ENCODE measurements around the gene OXSR1. TPM values are rescaled to one million over a fixed set of nuclear protein-coding genes. Genes with fewer than 3 reads are reported as not detected.

The OXSR1 gene
- total RNA-seq, 2 experiments from 2014 or later, result 54.0 to 55.0 TPM

DNA sequence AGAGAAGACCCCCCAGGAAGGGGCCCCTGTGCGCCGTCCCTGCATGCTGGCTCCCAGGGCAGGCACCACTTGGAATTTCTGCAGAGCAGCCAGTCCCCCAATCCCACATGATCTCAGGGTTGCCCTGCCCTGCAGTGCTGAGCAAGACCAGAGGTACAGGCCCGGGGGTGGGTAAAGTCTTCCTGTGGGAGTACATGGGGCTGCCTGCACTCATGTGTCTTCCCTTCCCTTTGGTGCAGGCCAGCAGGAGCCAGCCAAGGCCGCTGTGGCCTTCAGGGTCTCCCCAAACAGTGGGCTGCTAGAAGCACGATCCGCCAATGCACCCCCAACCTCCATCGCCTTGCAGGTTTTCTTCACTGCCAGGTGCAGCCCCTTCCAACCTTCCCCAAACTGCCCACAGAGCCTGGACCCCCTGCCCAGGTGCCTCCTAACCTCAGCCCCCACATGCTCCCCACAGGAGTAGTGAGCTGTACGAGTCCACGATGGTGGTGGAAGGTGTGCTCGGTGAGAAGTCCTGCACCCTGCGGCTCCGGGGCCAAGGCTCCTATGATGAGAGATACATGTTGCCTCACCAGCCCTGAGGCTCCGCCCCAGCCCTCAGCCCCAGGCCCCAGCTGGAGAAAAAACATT is 43.4 kb upstream of the OXSR1 start:
- Mint-ChIP-seq H3K4me1 (peaks cover 8% of the 10 kb centered on the region), H3K27me3 (no peaks in the 10 kb centered on the region), H3K9me3 (no peaks in the 10 kb centered on the region), H3K27ac (no peak overlapping the region), H3K4me3 (no peak overlapping the region), H3K36me3 (peaks cover 18% of the 10 kb centered on the region)
- DNase-seq, result peak; percentile 23
- POLR2A ChIA-PET, result interaction anchor here (0.6 to 0.9 kb wide), 2 partner anchors 9 to 210 kb away, joined by 3 read pairs; no protein-coding TSS in a partner anchor
- no peak for ATAC-seq (ENCODE audit: low read depth)

DNA sequence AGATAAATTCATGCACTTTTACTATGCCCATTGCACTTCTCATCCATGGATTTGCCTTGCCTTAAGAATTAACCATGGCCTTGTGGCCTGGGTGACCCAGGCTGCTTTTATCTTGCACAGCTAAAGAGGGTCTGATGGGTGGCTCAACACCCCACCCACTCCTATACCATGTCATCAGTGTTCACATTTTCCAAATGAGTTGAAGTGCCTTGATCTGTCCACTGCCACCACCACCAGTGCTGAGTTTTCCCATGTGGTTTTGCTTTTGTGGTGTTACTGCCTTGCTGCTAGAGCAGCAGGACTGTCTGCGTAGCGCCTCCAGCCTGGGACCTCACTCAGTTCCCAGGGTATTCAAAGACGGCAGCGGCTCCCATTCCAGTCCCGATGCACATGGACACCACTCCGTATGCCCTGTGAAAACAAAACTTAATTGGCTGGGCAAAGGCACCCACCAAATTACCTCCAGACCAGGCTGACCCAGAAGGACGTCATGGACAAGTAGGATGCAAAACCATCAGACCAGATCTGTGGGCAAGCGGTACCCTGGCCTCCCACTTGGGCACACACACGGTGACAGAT is 42.5 kb upstream of the OXSR1 start:
- Mint-ChIP-seq H3K36me3 (peaks cover 22% of the 10 kb centered on the region), H3K9me3 (no peaks in the 10 kb centered on the region), H3K4me3 (no peak overlapping the region), H3K27me3 (no peaks in the 10 kb centered on the region), H3K4me1 (peaks cover 9% of the 10 kb centered on the region), H3K27ac (no peak overlapping the region)
- POLR2A ChIA-PET, result interaction anchor here (0.9 kb wide), 1 partner anchor 10 kb away, joined by 3 read pairs; no protein-coding TSS in a partner anchor
- DNase-seq (peak; percentile 17), ATAC-seq (ENCODE audit: low read depth) (no peak)

DNA sequence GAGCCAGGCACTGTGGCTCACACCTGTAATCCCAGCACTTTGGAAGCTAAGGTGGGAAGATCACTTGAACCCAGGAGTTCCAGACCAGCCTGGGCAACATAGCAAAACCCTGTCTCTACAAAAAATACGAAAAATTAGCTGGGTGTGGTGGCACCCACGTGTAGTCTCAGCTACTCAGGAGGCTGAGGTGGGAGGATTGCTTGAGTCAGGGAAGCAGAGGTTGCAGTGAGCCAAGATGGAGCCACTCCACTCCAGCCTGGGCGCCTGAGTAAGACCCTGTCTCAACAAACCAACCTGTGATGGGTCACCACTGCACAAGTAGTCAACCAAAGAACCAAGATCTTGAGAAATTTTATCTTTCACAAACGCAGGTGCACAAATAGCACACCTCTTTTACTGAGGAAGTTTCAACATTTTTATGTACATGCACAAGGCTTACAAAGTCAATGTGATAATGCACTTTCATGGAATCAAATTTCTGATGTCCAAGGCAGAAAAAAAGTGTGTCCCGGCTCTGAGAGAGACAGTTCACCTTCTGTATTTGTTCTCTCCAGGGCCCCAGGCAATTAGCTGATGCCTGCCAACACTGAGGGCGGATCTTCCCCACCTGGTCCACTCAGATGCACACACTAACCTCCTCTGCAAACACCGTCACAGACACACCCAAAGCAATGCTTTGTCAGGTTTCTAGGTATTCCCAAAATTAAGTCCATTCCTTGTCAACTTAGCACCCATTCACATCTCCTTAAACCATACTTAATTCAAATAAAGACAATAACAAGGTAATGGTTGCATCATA is 40.8 kb upstream of the OXSR1 start:
- no peak overlapping the region for H3K4me3 Mint-ChIP-seq
- H3K9me3 Mint-ChIP-seq, result no peaks in the 10 kb centered on the region
- POLR2A ChIA-PET, result interaction anchor here (1.0 kb wide), 1 partner anchor 12 kb away, joined by 4 read pairs; the partner anchor contains the start of gene ACAA1
- H3K36me3 Mint-ChIP-seq, result peaks cover 24% of the 10 kb centered on the region
- ATAC-seq (ENCODE audit: low read depth) (no peak), DNase-seq (no peak)
- no peaks in the 10 kb centered on the region for H3K27me3 Mint-ChIP-seq
- H3K27ac Mint-ChIP-seq, result peak overlapping the region; percentile 44
- H3K4me1 Mint-ChIP-seq, result peaks cover 8% of the 10 kb centered on the region

DNA sequence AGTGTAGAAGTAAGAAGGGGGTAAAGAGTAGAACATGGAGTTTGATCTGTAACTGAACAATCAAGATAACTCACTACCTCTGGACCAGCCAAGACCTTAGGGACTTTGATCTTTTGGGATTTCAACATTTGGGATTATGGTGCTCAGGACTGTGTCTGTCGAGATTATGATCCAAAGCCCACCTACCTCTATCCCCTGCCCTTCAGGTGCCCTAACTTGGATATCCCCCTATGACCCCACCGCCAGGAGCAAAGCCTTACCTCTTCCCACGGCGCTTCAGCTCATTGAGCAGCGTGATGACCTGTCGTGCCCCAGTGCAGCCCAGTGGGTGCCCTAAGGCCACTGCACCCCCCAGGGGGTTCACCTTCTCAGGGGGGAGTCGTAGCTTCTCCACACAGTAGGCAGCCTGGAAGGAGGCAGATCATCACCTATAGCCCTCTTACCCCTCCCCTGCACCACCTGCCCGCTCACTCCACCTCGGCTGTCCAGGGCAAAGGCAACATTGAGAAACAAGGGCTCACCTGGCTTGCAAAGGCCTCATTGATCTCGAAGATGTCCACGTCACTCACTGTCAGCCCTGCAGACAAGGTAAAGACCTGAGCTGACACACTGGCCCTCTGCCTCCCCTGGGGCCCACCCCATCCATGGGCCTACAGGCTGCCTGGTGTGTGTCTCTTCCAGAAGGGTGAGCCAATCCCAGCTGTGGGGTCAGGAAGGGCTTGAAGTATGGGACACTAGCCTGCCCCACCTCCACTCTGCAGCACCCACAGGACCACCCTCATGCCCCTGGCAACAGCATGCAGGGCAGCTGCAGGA is 39.8 kb upstream of the OXSR1 start:
- H3K4me1 Mint-ChIP-seq, result peaks cover 8% of the 10 kb centered on the region
- no peaks in the 10 kb centered on the region for H3K27me3 Mint-ChIP-seq
- ATAC-seq (ENCODE audit: low read depth) (no peak), DNase-seq (no peak)
- POLR2A ChIA-PET, result interaction anchor here (1.0 kb wide), 1 partner anchor 11 kb away, joined by 4 read pairs; the partner anchor contains the start of gene ACAA1
- no peaks in the 10 kb centered on the region for H3K9me3 Mint-ChIP-seq
- peaks cover 30% of the 10 kb centered on the region for H3K36me3 Mint-ChIP-seq
- H3K27ac Mint-ChIP-seq, result no peak overlapping the region
- no peak overlapping the region for H3K4me3 Mint-ChIP-seq

DNA sequence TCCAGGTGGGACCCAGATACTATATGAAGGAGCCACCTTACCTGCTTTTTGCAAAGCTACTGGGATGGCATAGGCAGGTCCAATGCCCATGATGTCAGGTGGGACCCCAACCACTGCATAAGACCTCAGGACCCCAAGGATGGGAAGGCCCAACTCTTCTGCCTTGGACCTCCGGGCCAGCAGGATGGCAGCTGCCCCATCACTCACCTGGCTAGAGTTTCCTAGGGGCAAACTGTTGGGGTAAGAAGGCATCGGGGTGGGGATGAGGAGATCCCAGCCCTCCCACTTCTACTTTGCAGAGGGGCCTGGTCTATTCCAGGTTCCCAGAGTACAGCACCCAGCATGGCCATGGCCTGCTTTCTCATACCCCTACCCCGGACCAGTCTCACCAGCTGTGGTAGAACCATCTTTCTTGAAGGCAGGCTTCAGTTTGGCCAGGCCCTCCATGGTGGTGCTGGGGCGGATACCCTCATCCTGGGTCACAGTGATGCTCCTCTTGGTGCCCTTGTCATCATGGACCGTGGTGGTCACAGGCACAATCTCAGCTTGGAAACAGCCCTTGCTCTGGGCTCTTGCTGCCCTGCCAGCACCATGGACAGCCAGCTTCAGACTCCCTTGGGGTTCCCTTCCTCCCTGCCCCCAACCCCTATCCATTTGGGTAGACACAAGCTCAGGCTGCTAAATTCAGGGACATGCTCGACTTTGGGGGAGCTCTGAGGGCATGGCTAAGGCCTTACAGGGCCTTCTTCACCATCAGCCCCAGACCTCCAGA is 39.0 kb upstream of the OXSR1 start:
- no peak overlapping the region for H3K4me3 Mint-ChIP-seq
- no peak for DNase-seq
- H3K27ac Mint-ChIP-seq, result no peak overlapping the region
- ATAC-seq (ENCODE audit: low read depth), result no peak
- H3K4me1 Mint-ChIP-seq, result peaks cover 7% of the 10 kb centered on the region
- no peaks in the 10 kb centered on the region for H3K9me3 Mint-ChIP-seq
- peaks cover 31% of the 10 kb centered on the region for H3K36me3 Mint-ChIP-seq
- no peaks in the 10 kb centered on the region for H3K27me3 Mint-ChIP-seq
- POLR2A ChIA-PET, result no interaction called here

DNA sequence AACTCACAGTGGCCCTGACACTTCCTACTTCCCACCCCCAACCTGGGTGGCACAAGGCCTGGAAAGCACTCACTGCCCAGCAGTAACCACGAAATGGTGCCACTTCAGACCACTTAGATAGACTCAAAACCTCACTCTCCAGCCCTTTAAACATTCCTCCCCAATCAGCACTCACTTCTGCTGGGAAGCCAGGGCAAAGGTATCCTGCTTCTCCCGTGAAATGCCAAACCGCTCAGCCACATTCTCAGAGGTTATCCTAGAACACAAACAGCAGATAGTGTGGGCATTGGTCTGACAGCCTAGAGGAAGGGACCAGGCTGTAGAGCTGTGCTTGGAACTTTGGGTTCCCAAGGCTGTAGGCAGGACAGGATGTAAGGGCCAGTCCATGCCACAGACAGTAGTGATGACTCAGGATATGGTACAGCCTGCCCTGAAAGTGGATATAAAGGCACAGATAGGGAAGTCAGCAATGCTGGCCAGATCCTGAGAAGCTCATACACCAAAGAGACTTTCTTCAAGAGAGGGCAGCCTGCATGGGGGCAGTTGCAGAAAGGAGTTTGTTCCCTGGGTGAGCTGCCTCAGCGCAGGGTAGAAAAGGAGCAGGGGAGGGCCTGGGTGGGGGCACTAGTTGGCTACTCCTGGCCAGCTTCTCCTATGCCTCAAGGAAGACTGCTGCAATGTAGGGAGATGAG is 37.6 kb upstream of the OXSR1 start:
- no peak for ATAC-seq (ENCODE audit: low read depth)
- DNase-seq, result peak; percentile 6
- Mint-ChIP-seq H3K4me3 (no peak overlapping the region), H3K9me3 (no peaks in the 10 kb centered on the region), H3K4me1 (peaks cover 12% of the 10 kb centered on the region), H3K27ac (no peak overlapping the region), H3K27me3 (no peaks in the 10 kb centered on the region), H3K36me3 (peaks cover 29% of the 10 kb centered on the region)
- POLR2A ChIA-PET, result no interaction called here

DNA sequence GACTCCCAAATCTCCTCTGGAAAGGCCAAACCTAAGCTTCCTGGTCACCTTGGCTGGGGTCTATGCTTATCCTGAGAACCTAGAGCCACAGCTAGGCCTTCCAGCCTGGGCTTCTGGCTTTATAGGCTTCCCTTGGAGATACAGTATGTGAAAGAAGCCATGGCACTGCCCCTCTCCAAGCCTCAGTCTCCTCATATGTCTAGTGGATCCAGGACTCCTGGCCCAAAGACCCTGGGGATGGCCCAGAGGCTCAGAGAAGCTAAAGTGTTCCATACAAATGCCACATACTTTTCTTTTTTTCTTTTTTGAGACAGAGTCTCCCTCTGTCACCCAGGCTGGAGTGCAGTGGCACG is 37.1 kb upstream of the OXSR1 start:
- POLR2A ChIA-PET, result no interaction called here
- H3K36me3 Mint-ChIP-seq, result peaks cover 23% of the 10 kb centered on the region
- DNase-seq (no peak), ATAC-seq (ENCODE audit: low read depth) (no peak)
- no peaks in the 10 kb centered on the region for H3K9me3 Mint-ChIP-seq
- peaks cover 16% of the 10 kb centered on the region for H3K4me1 Mint-ChIP-seq
- no peaks in the 10 kb centered on the region for H3K27me3 Mint-ChIP-seq
- H3K4me3 Mint-ChIP-seq, result no peak overlapping the region
- H3K27ac Mint-ChIP-seq, result no peak overlapping the region

DNA sequence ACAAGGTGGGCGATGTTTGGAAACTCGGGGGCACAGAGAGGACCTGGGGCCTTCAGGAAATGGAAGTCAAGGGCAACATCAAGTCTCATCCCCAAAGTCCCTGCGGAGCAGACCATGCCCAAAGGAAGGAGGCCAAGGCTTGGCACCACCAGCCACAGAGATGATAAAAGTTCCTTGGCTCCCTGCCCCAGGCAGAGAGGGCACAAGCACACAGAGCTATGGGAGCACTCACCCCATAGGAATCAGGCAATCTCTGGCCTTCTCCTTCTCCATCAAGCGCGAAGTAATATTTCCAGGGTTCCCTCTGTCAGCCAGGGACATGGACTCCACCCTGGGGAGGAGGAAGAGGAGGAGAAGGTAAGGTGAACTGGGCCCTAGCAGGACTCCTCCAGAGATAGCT is 36.3 kb upstream of the OXSR1 start:
- no peak overlapping the region for H3K4me3 Mint-ChIP-seq
- H3K9me3 Mint-ChIP-seq, result no peaks in the 10 kb centered on the region
- peaks cover 19% of the 10 kb centered on the region for H3K4me1 Mint-ChIP-seq
- DNase-seq (no peak), ATAC-seq (ENCODE audit: low read depth) (no peak)
- no peak overlapping the region for H3K27ac Mint-ChIP-seq
- POLR2A ChIA-PET, result no interaction called here
- H3K36me3 Mint-ChIP-seq, result peaks cover 23% of the 10 kb centered on the region
- no peaks in the 10 kb centered on the region for H3K27me3 Mint-ChIP-seq

DNA sequence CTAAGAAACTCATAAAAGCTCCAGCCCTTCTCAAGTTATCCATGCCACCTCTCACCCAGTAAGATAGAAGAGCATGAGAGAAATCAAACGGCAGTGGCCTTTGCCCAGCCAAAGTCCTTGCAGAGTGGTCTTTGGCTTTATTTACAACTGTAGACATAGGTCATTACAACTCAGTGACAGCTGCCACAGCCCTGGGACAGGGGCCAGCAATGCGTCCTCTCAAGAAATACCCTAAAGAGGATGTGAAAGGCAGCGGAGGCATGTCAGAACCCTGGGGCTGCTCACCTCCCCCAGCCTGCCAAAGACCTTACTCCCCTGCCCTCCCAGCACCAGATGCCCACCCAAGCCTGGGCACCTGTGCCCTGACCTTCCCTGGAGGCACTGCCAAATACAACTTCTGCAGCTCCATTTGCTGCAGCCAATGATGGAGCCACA is 34.7 kb upstream of the OXSR1 start:
- Mint-ChIP-seq H3K4me3 (no peak overlapping the region), H3K9me3 (no peaks in the 10 kb centered on the region), H3K36me3 (peaks cover 30% of the 10 kb centered on the region), H3K4me1 (peaks cover 31% of the 10 kb centered on the region), H3K27me3 (no peaks in the 10 kb centered on the region), H3K27ac (no peak overlapping the region)
- POLR2A ChIA-PET, result interaction anchor here (1.1 kb wide), 1 partner anchor 34 kb away, joined by 4 read pairs; the partner anchor contains the start of gene OXSR1
- DNase-seq, result no peak
- ATAC-seq (ENCODE audit: low read depth), result no peak

DNA sequence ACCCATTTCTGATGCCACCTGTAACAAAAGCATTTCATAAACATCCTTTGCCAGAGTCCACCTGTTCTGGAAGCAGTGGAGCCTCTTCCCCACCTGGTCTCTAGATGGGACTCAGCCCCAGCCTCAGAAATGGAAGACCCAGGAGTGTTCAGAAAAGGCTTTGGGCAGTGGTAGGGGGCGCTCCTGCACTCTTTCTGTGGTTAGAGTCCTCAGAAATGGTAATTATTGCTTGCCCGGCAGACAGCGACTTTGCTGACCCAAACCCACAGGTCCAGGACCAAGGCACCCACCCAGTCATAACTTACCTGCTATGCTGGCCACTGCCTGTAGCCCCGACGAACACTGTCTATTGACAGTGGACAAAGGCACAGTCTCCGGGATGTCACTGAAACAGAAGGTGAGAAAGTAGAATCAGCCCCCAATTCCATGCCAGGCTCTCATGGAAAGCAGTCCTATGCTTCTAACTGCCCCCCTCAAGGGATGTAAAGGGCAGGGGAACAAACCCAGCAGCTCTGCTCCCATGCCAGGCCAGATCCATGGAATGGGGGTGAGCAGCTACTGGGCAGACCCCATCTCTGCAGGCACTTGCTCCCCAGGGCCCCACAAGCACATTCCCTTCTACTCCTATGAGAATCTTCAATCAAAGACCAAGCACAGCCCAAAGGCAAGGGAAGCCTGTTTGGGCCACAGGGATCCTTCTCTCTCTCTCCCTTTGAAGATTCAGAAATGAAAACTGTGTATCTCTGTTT is 33.5 kb upstream of the OXSR1 start:
- H3K9me3 Mint-ChIP-seq, result no peaks in the 10 kb centered on the region
- ATAC-seq (ENCODE audit: low read depth) (no peak), DNase-seq (peak; percentile 16)
- peaks cover 30% of the 10 kb centered on the region for H3K36me3 Mint-ChIP-seq
- H3K27ac Mint-ChIP-seq, result no peak overlapping the region
- peaks cover 34% of the 10 kb centered on the region for H3K4me1 Mint-ChIP-seq
- no peak overlapping the region for H3K4me3 Mint-ChIP-seq
- H3K27me3 Mint-ChIP-seq, result no peaks in the 10 kb centered on the region
- POLR2A ChIA-PET, result interaction anchor here (1.1 kb wide), 1 partner anchor 33 kb away, joined by 4 read pairs; the partner anchor contains the start of gene OXSR1

DNA sequence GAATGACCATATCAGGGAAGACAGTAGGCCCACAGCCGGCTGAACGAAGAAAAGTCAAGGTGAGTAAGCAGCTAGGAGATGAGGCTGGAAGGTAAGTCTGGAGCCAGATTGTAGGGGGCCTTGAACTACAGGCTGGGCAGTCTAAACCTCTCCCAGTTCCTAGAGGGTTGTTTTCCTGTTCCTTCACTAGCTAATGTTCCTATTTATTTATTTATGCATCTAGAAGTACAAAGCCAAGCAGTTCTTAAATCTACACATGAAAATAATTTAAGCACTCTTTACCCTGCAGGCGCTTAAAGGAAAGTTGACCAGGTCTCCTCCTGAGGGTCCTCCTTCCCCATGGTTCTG is 32.2 kb upstream of the OXSR1 start:
- no peak overlapping the region for H3K4me3 Mint-ChIP-seq
- peaks cover 38% of the 10 kb centered on the region for H3K4me1 Mint-ChIP-seq
- POLR2A ChIA-PET, result interaction anchor here (1.9 kb wide), 1 partner anchor 31 kb away, joined by 8 read pairs; the partner anchor contains the start of gene OXSR1
- ATAC-seq (ENCODE audit: low read depth) (no peak), DNase-seq (no peak)
- peaks cover 27% of the 10 kb centered on the region for H3K36me3 Mint-ChIP-seq
- H3K9me3 Mint-ChIP-seq, result no peaks in the 10 kb centered on the region
- no peaks in the 10 kb centered on the region for H3K27me3 Mint-ChIP-seq
- H3K27ac Mint-ChIP-seq, result peak overlapping the region; percentile 18
